IPS-NIHi7 (cell line): Measurements from ENCODE around the gene RNFT2.

Experiments used
- DNase-seq: peaks from one replicate; pipeline ENCODE4 v3.0.0; 2012; ENCODE audit warnings: mixed read lengths; ENCODE audit errors: extremely low spot score

The RNFT2 gene, protein sequence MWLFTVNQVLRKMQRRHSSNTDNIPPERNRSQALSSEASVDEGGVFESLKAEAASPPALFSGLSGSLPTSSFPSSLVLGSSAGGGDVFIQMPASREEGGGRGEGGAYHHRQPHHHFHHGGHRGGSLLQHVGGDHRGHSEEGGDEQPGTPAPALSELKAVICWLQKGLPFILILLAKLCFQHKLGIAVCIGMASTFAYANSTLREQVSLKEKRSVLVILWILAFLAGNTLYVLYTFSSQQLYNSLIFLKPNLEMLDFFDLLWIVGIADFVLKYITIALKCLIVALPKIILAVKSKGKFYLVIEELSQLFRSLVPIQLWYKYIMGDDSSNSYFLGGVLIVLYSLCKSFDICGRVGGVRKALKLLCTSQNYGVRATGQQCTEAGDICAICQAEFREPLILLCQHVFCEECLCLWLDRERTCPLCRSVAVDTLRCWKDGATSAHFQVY

DNA sequence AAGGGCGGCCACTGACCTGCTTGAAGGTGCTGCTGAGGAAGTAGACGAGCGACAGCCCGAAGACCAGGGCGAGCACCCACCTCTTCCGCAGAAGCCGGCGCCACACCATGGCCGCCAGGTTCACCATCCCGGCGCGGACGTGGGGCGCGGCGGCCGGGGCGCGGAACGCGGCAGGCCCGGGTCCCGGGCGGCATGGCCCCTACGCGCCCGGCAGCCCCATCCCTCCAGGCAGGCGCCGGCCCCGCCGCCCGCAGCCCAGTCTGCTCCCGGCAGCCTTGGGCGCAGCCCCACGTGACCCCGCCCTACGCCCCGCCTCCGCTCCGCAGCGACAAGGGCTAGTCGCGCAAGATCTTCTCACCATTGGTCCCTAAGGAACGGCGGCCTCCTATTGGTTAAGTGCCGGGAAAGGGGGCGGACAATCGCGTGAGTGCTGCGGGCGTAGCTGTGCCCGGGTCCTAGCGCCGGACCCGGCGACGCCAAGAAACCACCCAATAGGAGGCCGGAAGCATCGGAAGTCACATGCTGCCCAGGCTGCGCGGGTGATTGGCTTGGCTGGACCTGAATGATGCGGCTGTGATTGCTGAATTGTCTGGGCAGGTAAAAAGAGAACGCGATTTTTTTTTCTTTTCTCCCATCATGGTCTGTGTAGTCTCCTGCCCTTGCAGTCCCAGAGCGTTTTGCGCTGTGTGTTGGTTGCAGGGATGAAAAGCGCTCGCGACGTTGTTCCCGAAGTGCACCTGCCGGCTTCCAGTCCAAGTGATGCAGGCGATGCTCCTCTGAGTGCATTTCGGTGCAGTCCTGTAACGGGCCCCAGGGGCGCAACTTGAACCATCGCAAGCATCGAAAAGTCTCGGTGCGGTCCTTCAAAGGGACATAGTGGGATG lies at the start of gene RNFT2, which contains the start of gene SPRING1:
TSS of gene RNFT2 (plus strand) at position 542 of the 884 bp plus-strand sequence. CDS start 2,183 bp downstream, outside the sequence.
TSS of gene SPRING1 (minus strand) at position 296 of the 884 bp plus-strand sequence. CDS start at position 127, 169 bp downstream.
- peak; percentile 100 for DNase-seq

DNA sequence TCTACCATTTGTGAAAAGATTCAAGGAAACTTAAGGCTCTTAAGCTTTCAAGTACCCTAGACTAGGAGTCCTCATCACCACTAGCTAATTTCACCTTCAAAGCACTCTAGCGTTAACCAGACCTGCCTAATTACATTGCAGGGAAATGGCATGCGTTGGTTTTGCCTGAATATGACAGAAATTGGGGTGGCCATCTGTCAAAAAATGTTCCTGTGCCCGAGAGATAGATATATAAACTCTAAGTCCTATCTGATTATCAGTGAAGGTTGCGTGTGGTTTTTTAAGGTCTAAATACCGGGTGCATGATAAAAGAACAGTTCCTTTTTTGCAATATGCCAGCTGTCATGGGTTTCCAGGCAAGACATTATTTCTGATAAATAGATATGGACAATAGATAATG lies 48.6 kb upstream of the RNFT2 start:
- DNase-seq: no peak

DNA sequence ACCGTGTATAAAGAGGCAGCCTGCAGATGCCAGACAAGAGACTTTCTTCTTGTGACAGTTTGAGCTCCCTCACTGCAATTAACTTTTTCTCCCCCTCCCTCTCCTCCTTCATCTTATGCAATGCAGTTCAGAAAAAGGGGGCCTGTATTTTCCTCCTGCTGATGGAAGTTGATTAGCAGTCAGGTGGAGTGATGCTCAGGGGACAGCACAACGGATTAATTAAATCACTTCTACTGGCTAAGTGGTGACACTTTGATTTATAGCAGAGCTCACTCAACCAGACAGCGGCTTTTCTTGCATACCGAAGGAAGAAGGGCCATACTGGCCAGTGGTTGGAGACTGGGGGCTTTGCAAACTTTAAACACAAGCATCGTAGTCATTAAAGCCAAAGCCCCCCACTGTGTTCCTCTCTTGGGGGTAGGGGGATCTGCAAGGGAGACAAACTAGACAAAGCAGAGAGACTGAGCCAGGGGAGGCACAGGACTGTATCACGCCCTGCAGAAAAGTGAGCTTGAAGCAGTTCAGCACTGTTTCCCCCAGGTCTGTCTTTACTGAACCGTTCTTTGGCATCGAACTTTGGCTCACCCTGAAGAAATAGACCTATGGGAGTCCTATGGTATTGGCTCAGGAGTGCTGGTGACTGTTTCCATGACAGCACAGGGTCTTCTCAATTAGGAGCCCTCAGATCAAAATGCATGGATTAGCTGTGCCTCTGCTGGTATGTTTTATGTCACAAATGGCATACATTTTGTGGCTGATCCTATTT lies 48.0 kb upstream of the RNFT2 start:
- no peak for DNase-seq

DNA sequence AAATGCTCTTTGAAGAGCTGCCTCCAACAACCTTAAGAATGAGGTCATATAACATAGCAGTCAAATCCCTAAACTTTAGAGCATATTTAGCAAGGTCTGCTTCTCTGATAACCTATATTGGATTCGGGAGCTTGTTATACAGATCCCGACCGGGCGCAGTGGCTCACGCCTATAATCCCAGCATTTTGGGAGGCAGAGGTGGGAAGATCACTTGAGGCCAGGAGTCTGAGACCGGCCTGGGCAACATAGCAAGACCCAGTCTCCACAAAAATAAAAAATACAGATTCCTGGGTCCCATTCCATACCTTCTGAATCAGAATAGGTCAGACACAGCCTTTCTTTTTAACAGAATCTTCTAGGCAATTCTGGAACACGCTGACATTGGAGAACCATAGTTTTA lies 46.9 kb upstream of the RNFT2 start:
- no peak for DNase-seq

DNA sequence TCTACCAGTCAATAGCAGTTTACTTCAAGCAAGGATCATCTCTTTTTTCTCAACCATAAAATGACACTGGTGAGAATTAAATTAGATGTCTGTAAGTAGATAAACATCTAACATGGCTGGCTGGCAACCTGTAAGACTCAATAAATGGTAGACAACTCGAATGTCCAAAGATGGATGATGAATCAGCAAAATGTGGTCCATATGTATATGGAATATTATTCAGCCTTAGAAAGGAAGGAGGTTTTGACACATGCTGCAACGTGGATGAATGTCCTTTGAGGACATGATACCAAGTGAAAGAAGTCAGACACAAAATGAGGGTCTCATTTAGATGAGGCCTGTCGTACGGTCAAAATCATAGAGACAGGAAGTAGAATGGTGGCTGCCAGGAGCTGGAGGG lies 46.5 kb upstream of the RNFT2 start:
- DNase-seq: no peak

DNA sequence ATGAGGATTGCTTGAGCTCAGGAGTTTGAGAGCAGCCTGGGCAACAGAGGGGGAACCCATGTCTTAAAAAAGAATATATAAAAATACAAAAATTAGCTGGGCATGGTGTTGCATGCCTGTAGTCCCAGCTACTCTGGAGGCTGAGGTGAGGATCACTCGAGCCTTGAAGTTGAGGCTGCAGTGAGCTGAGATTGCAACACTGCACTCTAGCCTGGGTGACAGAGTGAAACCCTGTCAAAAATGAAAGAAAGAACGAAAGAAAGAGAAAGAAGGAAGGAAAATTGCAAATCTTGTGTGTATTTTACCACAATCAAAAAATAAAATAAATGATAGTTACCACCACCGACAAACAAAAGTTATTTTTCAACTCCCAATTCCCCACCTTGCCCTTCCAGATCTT lies 45.5 kb upstream of the RNFT2 start:
- no peak for DNase-seq

DNA sequence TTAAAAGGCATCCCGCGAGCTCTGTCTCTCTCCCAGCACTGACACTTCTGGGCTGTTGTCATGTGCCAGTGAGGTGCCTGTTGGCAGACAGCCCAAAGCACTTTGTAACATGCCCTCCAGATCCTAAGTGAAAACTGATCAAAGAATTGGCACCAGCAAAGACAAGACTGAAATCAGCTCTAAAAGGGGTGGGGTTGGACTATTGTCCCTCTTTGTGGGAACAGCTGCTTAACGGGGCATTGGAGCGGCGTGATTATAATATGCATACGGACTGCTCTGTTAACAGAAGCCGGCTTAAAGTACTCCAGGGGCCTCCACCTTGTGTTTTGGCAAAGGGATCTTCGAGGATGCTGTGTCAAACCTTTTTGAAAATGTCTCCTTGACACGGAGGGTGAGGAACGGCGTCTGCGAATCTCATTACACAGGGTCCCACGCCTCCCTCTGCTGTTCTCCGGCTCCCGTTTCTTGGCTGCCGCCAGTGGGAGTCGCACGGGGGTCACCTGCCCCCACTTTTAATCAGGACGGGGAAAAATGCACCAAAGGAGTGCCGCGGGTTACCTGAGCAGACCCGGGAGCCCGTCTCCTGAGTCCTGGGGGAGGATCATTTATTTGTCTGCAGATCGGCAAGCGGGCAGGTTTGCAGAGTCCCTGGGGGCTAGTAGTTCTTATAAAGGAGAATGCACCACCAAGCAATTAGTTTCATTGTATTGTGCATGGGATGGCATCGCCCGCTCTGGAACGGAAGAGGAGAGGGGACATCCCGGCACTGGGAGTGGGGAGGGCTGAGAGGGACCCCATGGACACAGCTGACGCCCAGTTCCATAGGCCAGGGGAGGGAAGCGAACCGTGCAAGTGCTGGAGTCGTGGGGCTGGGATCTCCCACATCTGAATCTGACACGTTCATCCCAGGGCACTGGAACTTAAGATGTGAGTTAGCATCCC lies 44.6 kb upstream of the RNFT2 start:
- no peak for DNase-seq

DNA sequence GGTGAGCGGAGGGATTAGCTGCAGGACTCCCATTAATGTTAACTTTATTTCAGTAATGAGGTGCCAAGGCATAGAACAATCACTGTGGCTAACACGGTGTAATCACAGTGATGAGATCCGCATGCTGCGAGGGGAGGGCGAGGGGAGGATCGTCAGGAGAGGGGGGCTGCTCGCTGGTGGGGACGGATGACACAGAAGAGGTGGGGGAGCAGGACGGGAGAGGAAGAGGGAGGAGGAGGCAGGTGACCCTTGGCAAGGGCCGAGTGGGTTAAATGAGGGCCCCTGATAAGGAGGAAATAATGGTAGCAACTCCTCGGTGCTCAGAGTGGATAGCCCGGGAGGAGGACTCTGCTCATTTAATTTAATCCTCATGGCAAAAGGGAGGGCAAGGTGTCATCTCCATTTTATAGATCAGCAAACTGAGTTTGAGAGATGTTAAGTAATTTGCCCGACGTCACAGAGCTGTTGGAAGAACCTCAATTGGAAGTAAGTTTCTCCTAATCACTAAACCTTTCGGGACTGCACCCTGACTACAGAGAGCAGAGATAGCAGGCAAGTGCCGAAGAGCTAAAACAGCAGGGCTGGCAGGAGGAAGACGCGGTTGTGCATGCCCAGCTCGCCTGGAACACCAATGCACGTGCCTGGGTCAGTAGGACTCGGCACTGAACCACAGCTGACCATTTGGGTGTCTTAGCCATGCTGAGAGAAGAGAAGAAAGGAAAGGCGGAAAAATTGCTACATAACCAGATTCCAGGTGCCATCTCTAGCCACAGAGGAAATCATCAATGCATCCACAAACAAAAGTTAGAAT lies 43.3 kb upstream of the RNFT2 start:
- no peak for DNase-seq

DNA sequence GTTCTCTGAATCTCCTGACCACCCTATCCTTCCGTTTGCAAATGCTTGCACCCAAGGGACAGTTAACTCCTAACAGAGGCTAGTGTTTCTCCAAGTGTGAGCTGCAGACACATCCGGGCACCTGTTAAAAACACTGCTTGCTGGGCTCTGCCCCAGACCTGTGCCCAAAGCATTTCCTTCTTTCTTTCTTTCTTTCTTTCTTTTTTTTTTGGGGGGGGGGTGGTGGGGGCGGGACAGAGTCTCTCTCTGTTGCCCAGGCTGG lies 42.7 kb upstream of the RNFT2 start:
- no peak for DNase-seq

DNA sequence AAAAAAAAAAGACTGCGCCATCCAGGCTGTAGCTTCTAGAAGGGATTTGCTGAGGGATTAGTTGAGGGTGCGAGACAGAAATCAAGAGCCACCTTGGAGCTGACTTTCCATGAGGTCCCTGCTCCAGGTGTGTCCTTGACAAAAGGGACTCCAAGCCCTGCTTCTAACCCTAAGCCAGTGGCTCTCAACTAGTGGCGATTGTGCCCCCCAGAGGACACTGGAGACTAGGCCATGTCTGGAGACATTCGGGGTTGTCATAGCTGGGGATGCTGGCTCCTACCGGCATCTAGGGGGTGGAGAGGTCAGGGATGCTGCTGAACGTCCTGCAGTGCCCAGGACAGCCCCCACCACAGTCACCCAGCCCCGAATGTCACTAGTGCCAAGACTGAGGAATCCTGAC lies 40.8 kb upstream of the RNFT2 start:
- DNase-seq: peak; percentile 82

DNA sequence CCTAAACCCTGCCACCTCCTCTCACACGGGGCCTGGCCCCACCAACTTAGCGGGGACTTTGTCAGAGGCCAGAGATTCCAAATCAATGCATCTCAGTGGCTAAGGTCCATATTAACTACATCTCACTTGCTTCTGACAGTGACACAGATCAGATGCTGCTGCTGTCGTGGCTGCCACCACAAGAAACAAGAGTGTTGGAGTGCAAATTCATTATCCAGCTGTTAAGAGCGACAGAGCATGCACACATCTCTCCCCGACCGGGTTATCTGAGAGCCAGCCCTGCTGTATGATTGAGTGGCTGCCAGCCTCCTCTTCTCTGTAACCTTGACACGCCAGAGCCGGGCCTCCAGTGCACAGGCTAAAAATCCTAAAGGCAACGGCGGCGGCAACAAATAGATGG lies 40.4 kb upstream of the RNFT2 start:
- no peak for DNase-seq

DNA sequence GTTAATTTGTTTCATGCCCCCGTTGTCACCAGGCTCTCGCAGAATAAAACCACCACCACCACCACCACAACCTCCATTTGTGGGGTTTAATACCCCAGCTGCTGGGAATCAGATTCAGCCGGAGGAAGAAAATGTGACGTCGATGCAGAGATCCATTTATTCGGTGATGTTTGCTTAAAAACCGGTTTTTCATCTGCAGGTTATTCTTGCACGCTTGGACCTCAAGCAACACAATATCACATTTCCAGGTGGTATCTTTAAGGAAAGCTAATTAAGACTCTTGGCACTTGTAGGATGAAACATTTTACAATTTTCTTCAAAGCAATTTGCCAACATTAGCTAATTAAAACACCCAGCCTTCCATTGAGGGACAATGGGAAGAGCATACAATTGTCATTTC lies 40.0 kb upstream of the RNFT2 start:
- no peak for DNase-seq

DNA sequence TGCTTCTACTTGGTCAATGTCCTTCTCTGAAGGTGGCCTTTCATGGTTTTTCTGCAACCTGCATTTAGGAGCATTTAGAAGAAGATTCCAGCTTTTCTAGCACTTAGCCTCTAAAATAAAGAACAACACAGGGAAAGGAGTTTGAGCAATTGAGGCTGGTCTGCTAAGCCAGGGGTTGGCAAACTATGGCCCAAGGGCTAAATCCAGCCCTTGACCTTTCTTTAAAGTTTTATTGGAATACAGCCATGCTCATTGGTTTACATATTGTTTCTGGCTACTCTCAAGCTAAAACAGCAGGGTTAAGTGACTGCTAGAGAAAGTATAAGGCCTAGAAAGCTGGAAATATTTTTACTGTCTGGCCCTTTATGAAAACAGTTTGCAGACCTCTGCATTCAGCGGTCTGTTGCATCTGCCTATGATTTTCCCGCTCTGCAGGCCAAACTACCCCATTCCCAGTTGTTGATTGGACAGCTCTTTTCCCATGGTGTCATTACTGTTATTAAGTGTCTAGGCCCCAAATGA lies 39.5 kb upstream of the RNFT2 start:
- no peak for DNase-seq

DNA sequence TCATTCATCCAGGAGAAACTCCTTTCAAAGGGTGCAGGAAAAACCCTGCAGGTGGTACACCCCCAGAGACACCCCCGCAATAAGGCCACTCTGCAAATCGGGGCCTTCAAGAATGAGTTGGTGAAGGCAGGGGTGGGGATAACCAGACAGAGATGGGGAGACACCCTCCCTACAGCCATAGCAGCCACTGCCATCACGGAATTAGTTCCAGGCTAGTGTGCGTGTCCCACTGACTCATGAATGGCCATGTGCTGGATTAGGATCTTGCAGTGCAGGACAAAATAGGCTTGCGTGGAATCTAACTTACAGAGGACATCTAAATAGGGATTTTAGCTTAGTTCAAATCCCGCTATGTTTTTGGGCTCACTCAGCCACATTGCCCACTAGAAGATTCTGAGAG lies 38.0 kb upstream of the RNFT2 start:
- DNase-seq: no peak

DNA sequence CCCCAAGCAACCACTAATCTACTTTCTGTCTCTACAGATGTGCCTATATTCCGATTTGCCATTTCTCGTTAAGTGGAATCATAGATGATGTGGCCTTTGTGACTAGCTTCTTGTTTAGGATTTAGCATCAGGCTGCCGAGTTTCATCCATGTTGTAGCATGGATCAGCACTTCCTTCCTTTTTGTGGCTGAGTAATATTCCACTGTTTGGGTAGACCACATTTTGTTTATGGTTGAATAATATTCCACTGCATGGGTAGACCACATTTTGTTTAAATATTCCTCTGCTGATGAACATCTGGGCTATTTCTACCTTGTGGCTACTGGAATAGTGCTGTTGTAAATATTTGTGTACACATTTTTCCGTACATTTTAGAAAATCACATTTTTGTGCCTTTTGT lies 36.7 kb upstream of the RNFT2 start:
- no peak for DNase-seq

DNA sequence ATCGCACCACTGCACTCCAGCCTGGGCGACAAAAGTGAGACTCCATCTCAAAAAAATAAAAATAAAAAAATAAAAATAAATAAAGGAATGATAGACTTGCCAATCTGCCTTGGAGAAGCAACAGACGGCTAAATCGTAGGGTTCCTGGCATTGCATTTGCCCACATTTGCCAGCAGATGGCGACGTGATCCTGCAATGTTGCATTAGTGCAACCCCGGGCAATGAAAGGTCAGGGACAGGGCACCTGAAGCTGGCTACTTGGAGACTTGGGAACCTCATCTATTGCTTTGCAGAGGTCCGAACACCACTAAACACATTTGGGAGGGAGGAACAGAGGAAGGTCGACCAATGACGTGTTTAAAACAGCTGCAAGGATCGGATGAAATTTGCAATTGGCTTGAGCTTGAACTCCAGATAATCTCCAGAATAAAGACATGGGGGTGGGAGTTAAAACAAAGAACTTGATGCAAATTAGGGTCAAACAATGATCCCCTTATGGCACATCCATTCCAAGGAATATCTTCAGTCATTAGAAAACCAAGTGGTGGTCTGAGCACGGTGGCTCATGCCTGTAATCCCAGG lies 34.8 kb upstream of the RNFT2 start:
- DNase-seq: peak; percentile 92

DNA sequence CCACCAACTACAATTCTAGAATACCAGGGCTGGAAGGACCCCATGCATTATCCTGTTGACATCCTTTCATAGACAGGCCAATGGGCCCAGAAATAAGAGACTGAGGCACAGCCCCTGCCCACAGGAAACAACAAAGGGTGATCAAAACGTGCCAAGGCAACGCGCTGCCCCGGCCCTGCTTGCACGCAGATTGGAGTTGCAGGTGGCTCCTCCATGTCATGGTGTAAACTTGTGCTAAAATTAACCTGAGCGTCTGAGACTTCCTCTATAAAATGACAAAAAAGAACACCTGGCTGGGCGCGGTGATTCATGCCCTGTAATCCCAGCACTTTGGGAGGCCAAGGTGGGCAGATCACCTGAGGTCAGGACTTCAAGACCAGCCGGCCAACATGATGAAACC lies 30.4 kb upstream of the RNFT2 start:
- no peak for DNase-seq

DNA sequence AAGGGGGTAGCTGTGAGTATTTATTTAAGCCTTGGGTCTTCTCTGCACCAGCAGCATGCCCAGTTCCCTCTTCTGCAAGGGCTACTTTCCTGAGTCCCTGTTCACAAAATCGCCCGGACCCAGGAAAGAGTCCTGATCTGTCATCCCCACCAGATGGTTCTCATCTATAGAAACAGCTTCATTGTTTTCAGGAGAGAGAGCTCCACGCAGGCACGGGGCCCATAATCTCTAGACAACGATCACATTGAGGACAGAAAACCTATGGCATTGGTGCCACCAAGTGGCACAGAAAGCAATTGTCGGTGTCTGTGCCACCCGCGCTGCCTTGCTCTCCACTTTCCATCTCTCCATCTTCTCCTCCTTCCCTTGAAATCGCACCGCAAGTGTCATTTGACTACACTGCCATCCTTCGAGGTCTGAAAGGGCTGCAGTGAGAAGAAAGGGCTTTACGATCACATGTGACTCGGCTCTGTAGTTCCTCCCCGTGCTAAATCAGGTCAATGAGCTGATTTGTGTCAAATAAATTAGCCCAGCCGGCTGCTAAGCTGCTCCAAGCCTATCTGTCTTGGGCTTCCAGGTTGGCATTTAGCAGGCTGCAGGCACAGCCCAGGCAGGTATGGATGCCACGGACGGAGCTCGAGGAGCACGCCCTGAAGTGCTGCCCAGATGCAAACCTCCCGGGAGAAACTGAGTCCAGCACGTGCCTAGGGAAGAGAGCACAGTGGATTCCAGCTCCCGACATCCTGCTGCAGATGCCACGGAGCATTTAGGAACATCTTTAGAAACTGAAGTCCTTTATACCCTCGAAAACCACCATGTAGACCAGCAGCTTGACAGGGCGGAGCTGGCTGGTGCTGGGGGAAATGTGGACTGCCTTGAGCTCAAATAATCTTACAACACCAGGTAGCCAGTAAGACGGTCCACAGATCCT lies 29.0 kb upstream of the RNFT2 start:
- DNase-seq: no peak

DNA sequence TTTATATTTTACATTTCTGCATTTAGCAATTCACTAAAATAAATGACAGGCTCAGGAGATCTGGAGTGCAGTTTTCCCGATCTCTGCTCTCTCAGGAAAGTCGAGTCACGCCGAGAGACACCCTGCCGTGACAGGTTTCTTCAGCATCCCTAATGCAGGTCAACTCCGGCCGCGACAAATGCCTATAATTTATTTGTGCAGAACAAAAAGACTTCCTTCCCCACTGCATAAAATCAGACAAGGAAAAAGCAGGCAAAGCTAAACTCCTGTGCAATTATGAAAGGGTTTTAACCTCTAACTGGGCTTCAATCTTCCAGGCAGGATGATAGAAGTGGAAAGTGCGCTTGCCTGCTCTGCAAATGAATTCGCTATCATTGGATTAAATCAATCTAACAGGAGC lies 28.3 kb upstream of the RNFT2 start:
- DNase-seq: no peak
